GM12878 (cell line): ENCODE data around the gene PTS. TPM values are rescaled to one million over a fixed set of nuclear protein-coding genes. Genes with fewer than 3 reads are reported as not detected.

ENCODE experiments used
- ATAC-seq: fragments of 200-7000 bp; cut with Tn5 transposase; 3 replicates; pipeline ENCODE4 v1.9.1; 2020; ENCODE audit warnings: mild to moderate bottlenecking, moderate library complexity
- BruUV-seq: library from RNA; stranded (reverse); fragments of 400-500 nt; replicated peaks from 2 replicates; lab custom pipeline; 2021; lab: Mats Ljungman, UMichigan
- CTCF ChIA-PET: fragments of 300-600 bp; sonication (Branson Sonifier 250); formaldehyde crosslinking; extraction: SDS; loops from one replicate; lab custom pipeline; 2021; ENCODE audit warnings: inconsistent platforms; lab: Yijun Ruan, JAX
- POLR2A ChIA-PET: fragments of 350-600 bp; formaldehyde crosslinking; extraction: SDS; loops from one replicate; lab custom pipeline; 2021; ENCODE audit warnings: inconsistent platforms; lab: Charles Lee
- RAD21 ChIA-PET: fragments of 300-600 bp; sonication (Branson Sonifier 250); formaldehyde crosslinking; loops from one replicate; lab custom pipeline; 2023; ENCODE audit warnings: antibody characterized with exemption; ENCODE audit not compliant: unreplicated experiment; lab: Charles Lee
- SMC1A ChIA-PET: fragments of 300-600 bp; sonication (Branson Sonifier 250); formaldehyde crosslinking; loops from one replicate; lab custom pipeline; 2023; ENCODE audit not compliant: unreplicated experiment, uncharacterized antibody; lab: Charles Lee
- DNase-seq: peaks from one replicate; pipeline ENCODE4 v3.0.0-alpha.2; 2011; ENCODE audit warnings: low read depth, low spot score
- FAIRE-seq: peaks from 3 replicates; lab custom pipeline; 2011; peaks lifted over from hg19 to GRCh38; lab: Jason Lieb, UNC
- H2AFZ ChIP-seq: 2 replicates; pipeline ENCODE4 v1.6.0; 2011; ENCODE audit warnings: low read depth, low read length, control low read depth; ENCODE audit not compliant: control insufficient read depth
- H3K27ac ChIP-seq: 2 replicates; pipeline ENCODE4 v1.5.1; 2011; ENCODE audit warnings: control low read depth; ENCODE audit not compliant: control insufficient read depth, insufficient read depth
- H3K27me3 ChIP-seq, 2 experiments: replicated peaks in 1 of 2; 2 replicates each; pipeline versions ENCODE4 v1.6.0 to v1.6.1; 2011; ENCODE audit warnings: low read length in 1 of 2; ENCODE audit not compliant: control insufficient read depth in 2 of 2, insufficient read depth in 2 of 2
- H3K36me3 ChIP-seq, 2 experiments: 2 replicates each; pipeline ENCODE4 v1.5.1; 2011; ENCODE audit warnings: low read length in 1 of 2; ENCODE audit not compliant: control insufficient read depth in 2 of 2, insufficient read depth in 2 of 2
- H3K4me1 ChIP-seq: 2 replicates; pipeline ENCODE4 v1.6.1; 2011; ENCODE audit warnings: mild to moderate bottlenecking, low read length, moderate library complexity, mixed read lengths; ENCODE audit not compliant: control insufficient read depth, insufficient read depth
- H3K4me2 ChIP-seq: 2 replicates; pipeline ENCODE4 v1.6.0; 2011; ENCODE audit warnings: control low read depth; ENCODE audit not compliant: control insufficient read depth, insufficient read depth
- H3K4me3 ChIP-seq: fragments of 200-600 bp; sonication (generic); 2 replicates; pipeline ENCODE4 v1.5.1; 2016
- H3K79me2 ChIP-seq: 2 replicates; pipeline ENCODE4 v1.6.0; 2011; ENCODE audit warnings: low read length; ENCODE audit not compliant: control insufficient read depth, insufficient read depth
- H3K9ac ChIP-seq: 2 replicates; pipeline ENCODE4 v1.8.0; 2011; ENCODE audit warnings: low read length, control low read depth, mixed read lengths; ENCODE audit not compliant: control insufficient read depth, insufficient read depth
- H3K9me3 ChIP-seq: replicated peaks from 3 replicates; pipeline ENCODE4 v1.5.1; 2011; ENCODE audit warnings: mild to moderate bottlenecking, low read length; ENCODE audit not compliant: control insufficient read depth, insufficient read depth
- H4K20me1 ChIP-seq: 2 replicates; pipeline ENCODE4 v1.6.0; 2011; ENCODE audit not compliant: control insufficient read depth, insufficient read depth
- BACH1 ChIP-seq: fragments of 450-650 bp; IDR thresholded peaks from 2 replicates; pipeline ENCODE4 v1.6.1; 2017; ENCODE audit warnings: mild to moderate bottlenecking, borderline replicate concordance
- CBFB ChIP-seq: IDR thresholded peaks from 2 replicates; pipeline ENCODE4 v1.6.1; 2016; ENCODE audit warnings: antibody characterized with exemption, low read depth
- CREB1 ChIP-seq: IDR thresholded peaks from 2 replicates; pipeline ENCODE4 v1.6.1; 2012; ENCODE audit warnings: low read depth, mild to moderate bottlenecking, inconsistent platforms
- CREM ChIP-seq: IDR thresholded peaks from 2 replicates; pipeline ENCODE4 v1.6.1; 2014; ENCODE audit warnings: antibody characterized with exemption, low read depth
- DPF2 ChIP-seq: fragments of 450-650 bp; IDR thresholded peaks from 2 replicates; pipeline ENCODE4 v1.6.1; 2017; ENCODE audit warnings: mild to moderate bottlenecking
- IKZF2 ChIP-seq, 2 experiments: fragments of 450-650 bp; IDR thresholded peaks; 2 replicates each; pipeline ENCODE4 v1.6.1; 2017; ENCODE audit warnings: mild to moderate bottlenecking in 2 of 2, moderate library complexity in 2 of 2
- IRF5 ChIP-seq: fragments of 450-650 bp; IDR thresholded peaks from 2 replicates; pipeline ENCODE4 v1.6.1; 2017; ENCODE audit warnings: borderline replicate concordance
- MXI1 ChIP-seq: fragments of 150-350 bp; IDR thresholded peaks from 2 replicates; pipeline ENCODE4 v1.6.1; 2011; ENCODE audit warnings: low read depth, mild to moderate bottlenecking, inconsistent platforms, low read length, improper control_type of control experiment
- NFIC ChIP-seq: IDR thresholded peaks from 2 replicates; pipeline ENCODE4 v1.6.1; 2012; ENCODE audit warnings: low read depth, mild to moderate bottlenecking, inconsistent platforms, low read length, moderate library complexity
- SMARCA5 ChIP-seq: fragments of 450-650 bp; IDR thresholded peaks from 2 replicates; pipeline ENCODE4 v1.6.1; 2017; ENCODE audit warnings: mild to moderate bottlenecking
- STAT3 ChIP-seq: IDR thresholded peaks from 2 replicates; pipeline ENCODE4 v1.6.1; 2011; ENCODE audit warnings: low read depth, low read length, improper control_type of control experiment
- WGBS: methylation state at CpG from one replicate; pipeline ENCODE4 v1.1.6; 2016; ENCODE audit warnings: low lambda C conversion rate; ENCODE audit not compliant: insufficient replicate concordance, insufficient coverage; ENCODE audit errors: missing lambda C conversion rate; 5-methylcytosine and 5-hydroxymethylcytosine counted together
- in situ Hi-C: fragments of 300-500 bp; cut with MboI; formaldehyde crosslinking; loops from 9 replicates; pipeline ENCODE4 v1.14.3; 2018; ENCODE audit warnings: mixed read lengths
- intact Hi-C: fragments of 100-400 bp; cut with micrococcal nuclease; formaldehyde crosslinking; loops from one replicate; pipeline ENCODE4 v1.14.2; 2022; ENCODE audit not compliant: unreplicated experiment
- polyA plus RNA-seq, 11 experiments: library from polyadenylated mRNA; depleted of rRNA in 4 of 11; unstranded in 6 of 11; stranded (reverse) in 5 of 11; fragments of >200 nt; fragmentation: Nextera tagmentation in 4 of 11; fragmentation: Illumina TruSeq in 1 of 11; extraction: Ambion mirVana in 4 of 11; extraction: Trizol in 1 of 11; gene quantifications; 1 replicate in 1 of 11; 2 replicates in 10 of 11; pipeline versions ENCODE4 v1.2.1 to v1.2.3, GENCODE V29; 2011 to 2016; ENCODE audit warnings: inconsistent platforms in 2 of 11, missing spikeins in 2 of 11, low read depth in 1 of 11
- total RNA-seq, 4 experiments: library from RNA; depleted of rRNA in 3 of 4; stranded (reverse); fragments of >200 nt in 3 of 4; fragmentation: Illumina TruSeq in 1 of 4; extraction: Trizol in 1 of 4; gene quantifications; 2 replicates each; pipeline versions ENCODE4 v1.2.1 to v1.2.3, GENCODE V29; 2013 to 2021
- TF ChIP-seq, protein P1 (sequence below): fragments of 450-650 bp; IDR thresholded peaks from 2 replicates; pipeline ENCODE4 v1.6.1; 2017; ENCODE audit warnings: mild to moderate bottlenecking, low read depth, inconsistent platforms; ENCODE audit not compliant: poor library complexity, severe bottlenecking
- TF ChIP-seq, protein P2 (sequence below): fragments of 450-650 bp; IDR thresholded peaks from 2 replicates; pipeline ENCODE4 v1.6.1; 2017; ENCODE audit warnings: mild to moderate bottlenecking

The PTS gene
- total and polyA plus RNA-seq, 10 of the 15 experiments (the other 5 are each of a cell fraction or from before 2014, with no cell fraction given): 11.7 to 47.6 (median 15.5) TPM

DNA sequence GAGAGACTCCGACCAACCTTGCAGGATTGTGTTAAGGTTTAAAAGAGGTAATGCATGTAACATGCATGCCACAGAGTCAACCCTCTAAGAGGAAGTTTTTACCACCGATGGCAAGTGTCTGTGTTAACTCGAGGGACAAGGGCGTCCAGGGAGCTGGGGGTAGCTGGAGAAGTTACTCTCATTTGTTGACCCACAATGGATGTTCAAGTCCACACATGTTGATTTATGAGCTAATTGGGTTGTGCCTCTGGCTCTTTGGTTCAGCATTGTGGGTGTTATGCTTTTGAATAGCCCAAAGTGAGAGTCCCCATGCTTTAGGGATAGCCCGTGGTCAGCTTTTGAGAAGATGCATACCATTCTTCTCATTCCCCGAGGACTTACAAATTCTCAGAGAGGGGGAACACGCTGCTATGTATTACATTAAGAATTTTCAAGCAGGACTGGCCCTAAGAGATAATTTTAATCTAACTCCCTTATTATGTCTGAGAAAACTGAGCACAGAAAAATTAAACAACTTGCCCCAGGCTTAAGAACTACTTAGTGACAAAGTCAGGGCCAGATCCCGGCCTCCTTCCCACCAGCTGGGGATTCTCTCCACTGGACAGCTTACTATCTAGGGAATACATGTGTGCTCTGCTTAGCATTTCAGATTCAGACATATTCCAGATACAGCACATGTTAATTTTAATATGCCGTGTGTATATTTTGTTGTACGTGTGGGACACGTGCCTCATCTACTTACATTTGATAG is 39.6 kb downstream of the PTS start (continued):
- TF ChIP-seq IKZF2 (IDR thresholded peaks at IDR 0.05) (no peak), DPF2 (no peak), BACH1 (no peak)

DNA sequence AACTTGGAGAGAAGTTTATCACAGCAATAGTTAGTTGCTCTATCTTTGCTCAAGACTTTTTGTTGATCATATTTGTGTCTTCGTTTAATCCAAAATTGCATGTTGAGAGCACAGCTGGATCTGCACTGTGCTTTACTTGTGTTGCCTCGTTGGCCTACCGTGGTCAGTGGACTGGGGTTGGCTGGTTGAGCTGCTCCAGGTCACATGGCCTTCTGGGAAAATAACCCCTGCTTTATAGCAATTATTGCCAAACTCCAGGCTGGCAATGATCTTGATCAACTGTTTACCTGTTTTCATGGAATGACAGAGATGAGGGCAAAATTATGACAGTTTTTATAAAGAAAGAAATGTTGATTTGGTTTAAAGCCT is 40.2 kb downstream of the PTS start:
- no TSS peak for BruUV-seq
- WGBS: 63% methylated on average over 3 of the region's 3 CpGs
- no peaks in the 10 kb centered on the region for H3K27me3 ChIP-seq
- H3K4me2 ChIP-seq: no peak overlapping the region
- ChIA-PET RAD21 (interaction anchor here (1.9 kb wide), 1 partner anchor 14 kb away, joined by 7 read pairs; no protein-coding TSS in a partner anchor), CTCF (interaction anchor here (2.4 kb wide), 1 partner anchor 14 kb away, joined by 9 read pairs; no protein-coding TSS in a partner anchor), POLR2A (no interaction called here), SMC1A (no interaction called here)
- no peak for FAIRE-seq
- TF ChIP-seq MXI1 (no peak), STAT3 (no peak), NFIC (no peak), CBFB (no peak), SMARCA5 (no peak), CREB1 (no peak), CREM (no peak), IRF5 (no peak)
- TF ChIP-seq, protein P1, sequence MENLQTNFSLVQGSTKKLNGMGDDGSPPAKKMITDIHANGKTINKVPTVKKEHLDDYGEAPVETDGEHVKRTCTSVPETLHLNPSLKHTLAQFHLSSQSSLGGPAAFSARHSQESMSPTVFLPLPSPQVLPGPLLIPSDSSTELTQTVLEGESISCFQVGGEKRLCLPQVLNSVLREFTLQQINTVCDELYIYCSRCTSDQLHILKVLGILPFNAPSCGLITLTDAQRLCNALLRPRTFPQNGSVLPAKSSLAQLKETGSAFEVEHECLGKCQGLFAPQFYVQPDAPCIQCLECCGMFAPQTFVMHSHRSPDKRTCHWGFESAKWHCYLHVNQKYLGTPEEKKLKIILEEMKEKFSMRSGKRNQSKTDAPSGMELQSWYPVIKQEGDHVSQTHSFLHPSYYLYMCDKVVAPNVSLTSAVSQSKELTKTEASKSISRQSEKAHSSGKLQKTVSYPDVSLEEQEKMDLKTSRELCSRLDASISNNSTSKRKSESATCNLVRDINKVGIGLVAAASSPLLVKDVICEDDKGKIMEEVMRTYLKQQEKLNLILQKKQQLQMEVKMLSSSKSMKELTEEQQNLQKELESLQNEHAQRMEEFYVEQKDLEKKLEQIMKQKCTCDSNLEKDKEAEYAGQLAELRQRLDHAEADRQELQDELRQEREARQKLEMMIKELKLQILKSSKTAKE: no peak
- TF ChIP-seq, protein P2, sequence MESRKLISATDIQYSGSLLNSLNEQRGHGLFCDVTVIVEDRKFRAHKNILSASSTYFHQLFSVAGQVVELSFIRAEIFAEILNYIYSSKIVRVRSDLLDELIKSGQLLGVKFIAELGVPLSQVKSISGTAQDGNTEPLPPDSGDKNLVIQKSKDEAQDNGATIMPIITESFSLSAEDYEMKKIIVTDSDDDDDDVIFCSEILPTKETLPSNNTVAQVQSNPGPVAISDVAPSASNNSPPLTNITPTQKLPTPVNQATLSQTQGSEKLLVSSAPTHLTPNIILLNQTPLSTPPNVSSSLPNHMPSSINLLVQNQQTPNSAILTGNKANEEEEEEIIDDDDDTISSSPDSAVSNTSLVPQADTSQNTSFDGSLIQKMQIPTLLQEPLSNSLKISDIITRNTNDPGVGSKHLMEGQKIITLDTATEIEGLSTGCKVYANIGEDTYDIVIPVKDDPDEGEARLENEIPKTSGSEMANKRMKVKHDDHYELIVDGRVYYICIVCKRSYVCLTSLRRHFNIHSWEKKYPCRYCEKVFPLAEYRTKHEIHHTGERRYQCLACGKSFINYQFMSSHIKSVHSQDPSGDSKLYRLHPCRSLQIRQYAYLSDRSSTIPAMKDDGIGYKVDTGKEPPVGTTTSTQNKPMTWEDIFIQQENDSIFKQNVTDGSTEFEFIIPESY: no peak
- no peaks in the 10 kb centered on the region for H3K36me3 ChIP-seq
- H3K4me1 ChIP-seq: no peaks in the 10 kb centered on the region
- H3K4me3 ChIP-seq: no peak overlapping the region
- in situ Hi-C loops (no loop called here), intact Hi-C loops (no loop called here)
- no peaks in the 10 kb centered on the region for H3K79me2 ChIP-seq
- H3K9ac ChIP-seq: no peak overlapping the region
- no peaks in the 10 kb centered on the region for H4K20me1 ChIP-seq
- ATAC-seq: no peak
- no peaks in the 10 kb centered on the region for H3K9me3 ChIP-seq
- DNase-seq: no peak
- H3K27ac ChIP-seq: no peak overlapping the region
- no peak overlapping the region for H2AFZ ChIP-seq
